ENCODE results near the gene CDK4.

The CDK4 gene

DNA sequence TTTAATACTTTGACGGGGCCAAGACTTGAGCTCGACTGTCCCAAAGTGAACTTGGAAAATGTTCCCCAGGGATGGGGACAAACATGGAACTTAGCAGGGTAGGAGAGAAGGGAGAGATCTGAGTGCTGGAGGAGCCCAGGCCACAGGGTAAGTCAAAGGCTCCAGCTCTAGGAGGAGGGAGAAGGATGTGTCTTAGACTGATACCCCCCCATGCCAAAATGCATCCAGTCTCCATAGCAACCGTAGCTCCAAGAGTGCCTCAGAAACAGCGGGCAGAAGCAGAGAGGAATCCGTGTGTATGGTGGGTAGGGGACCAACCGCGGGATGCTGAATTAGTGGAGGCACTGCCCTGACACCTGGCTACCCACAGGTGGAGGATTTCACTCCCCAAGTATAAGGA is 12.7 kb downstream of the CDK4 start:
- DNase-seq (ENCODE audit: low read depth) = no peak

DNA sequence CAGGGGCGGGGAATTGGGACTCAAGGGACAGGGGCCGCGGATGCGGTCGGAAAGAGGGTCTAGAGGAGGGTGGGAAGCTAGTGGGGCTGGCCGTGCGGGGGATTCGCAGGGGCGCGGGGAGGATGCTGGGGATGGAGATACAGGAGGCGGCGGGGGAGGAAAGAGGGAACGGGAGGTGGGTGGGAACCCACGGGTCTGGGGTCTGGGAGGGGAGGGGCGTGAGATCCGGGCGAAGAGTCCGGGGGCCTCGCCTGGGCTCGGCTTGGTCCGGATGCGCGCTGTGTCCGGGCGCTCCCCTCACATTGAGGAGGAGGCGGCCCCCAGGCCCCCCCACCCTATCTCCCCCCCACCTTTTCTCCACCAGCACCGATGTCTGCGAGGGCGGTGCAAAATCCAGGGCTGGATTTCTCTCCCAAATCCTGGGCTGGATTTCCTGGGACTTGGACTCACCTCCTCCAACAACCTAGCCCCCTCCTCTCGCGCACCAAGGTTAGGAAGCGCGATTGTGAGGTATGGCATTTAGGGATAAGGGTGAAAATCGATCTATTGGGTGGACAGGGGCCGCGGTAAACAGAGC is 13.4 kb downstream of the CDK4 start, which contains the start of gene AGAP2:
Gene AGAP2, minus strand, starts transcription at position 82 of the 577 bp plus-strand sequence. CDS start 496 bp downstream, outside the sequence.
- DNase-seq (ENCODE audit: low read depth) = no peak

GRCh38 chr12:57737467-57738460 is 14.3 kb downstream of the CDK4 start:
- no peak for DNase-seq (ENCODE audit: low read depth)

DNA sequence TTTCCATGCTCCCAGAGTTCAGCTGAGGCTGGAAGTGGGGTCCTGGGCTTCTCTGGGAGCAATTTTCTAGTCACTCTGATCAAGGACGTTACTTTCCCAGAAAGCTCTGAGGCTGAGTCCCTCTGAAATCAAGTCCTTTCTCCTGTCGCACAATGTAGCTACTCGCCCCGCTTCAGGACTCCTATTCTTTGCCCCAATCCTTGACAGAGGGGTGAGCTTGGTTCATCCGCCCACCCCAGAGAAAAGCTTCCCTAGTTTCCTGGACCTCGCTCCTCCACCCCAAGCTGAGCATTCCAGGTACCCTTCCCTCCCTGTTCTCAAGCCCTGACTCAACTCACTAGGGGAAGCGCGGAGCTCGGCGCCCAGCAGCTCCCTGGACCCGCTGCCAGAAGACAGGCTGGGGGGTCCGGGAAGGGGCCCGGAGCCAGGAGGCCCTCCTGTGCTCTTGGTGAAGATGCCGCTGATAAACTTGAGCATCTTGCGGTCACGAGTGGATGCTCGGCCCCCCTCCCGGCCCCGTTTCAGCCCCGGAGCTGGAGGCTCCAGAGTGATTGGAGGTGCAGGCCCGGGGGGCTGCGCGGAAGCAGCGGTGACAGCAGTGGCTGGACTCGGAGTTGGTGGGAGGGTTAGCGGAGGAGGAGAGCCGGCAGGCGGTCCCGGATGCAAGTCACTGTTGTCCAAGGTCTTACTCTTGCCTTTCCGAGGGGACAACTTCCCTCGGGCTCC is 15.2 kb downstream of the CDK4 start:
- no peak for DNase-seq (ENCODE audit: low read depth)

DNA sequence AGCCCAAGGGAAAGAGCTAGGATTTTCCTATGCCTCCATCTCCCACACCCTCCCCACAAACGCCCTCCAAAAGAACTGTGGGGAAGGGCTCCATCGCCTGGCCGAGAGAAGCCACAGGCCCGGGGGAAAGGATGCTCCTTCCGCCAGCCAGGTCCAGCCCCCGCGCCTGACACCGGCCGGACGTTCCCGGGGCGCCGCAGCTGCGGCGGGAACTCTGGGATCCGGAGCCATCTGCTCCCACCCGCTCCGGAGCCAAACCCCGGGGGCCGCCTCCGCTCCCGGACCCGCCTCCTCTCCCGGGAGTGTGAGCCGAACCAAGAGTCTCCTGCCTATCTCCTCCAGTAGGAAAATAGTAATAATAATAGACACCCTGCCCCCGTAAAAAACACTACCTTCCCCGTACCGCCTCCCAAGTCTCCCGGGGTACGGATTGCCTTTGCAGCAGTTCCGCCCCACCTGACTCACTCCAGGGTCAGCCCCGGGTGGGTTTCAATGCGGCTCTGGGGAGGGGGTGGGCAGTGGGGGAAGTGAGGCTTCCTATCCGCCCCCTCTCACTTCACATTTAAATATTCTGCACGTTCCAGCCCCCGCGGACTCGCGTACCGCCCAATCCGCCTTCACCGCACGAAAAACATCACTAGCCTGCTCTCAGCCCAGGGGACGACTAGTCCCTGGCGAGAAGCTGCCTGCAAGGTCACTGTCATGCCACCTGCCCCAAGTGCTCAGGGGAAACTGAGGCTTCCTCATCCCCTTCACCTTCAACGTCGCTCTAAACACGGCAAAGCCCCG is 16.0 kb downstream of the CDK4 start:
- no peak for DNase-seq (ENCODE audit: low read depth)

GRCh38 chr12:57735198-57735855 is 16.8 kb downstream of the CDK4 start:
- no peak for DNase-seq (ENCODE audit: low read depth)

DNA sequence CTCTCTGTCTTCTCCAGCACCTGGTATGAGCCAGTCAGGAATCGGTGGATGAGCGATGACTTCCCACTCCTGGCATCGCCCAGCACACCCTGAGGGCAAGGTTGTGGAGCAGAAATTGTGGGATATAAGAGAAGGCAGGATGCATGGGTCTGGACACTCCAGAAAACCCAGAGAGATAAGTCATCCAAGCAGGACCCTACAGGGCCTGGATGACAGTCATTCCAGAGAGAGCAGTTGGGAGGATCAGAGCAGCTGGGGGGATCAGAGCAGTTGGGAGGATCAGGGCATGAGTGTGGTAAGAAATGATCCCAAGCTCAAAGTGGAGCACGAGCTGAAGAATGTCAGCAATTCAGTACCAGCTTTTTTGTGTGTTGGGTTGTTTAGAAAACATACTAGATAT is 17.5 kb downstream of the CDK4 start:
- DNase-seq (ENCODE audit: low read depth) = no peak

- no peak for DNase-seq (ENCODE audit: low read depth)
Measured at GRCh38 chr12:57733928-57734327, 18.2 kb downstream of the CDK4 start.

- no peak for DNase-seq (ENCODE audit: low read depth)
Measured at GRCh38 chr12:57732726-57733593, 19.1 kb downstream of the CDK4 start.

DNA sequence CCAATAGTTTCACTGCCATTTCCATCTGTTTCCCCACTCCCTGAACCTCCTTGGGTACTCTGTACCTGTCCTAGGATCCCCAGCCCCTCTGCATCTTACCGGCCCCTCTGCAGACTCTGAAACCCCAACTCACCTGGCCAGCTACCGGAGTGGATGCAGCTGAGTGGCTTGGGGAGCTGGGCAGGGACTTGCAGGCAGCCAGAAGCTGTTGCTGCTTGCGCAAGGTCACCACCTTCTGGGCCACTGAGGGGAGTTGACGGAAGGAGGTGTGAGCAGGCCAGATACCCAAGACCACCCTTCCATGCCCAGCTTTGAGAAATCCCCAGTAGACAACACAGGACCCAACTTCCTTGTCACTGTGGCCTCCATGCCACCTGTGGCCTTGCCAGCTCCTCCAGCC is 19.8 kb downstream of the CDK4 start:
- no peak for DNase-seq (ENCODE audit: low read depth)

DNA sequence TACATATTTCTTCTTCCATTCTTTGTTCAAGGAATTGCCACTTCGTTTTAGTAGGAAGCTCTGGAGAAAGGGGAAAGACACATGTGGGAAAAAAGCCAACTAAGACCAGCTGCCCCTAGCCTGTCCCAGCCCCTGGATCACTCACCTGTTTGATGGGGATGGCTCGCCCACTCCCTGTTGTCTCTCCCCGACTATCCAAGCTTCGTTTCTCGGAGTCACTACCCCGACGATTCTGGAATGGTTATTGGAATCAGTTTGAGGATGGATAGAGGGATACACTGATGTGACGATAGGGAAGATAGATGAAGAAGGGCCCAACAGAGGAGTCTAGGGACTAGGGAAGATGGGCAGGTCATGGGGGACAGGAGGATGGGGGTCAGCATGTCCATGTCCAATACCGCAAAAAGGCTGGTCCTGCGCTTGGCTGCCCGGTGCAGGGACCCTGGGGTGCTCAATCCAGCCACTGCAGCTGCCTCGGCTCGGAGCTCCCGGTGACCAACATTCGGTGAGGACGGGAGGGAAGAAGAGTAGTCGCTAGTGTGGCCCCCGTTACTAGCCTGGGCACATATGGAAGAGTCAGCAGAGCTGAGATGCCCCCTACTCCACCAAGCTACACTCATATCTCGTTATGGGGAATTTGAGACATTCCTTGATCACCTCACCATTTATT is 20.6 kb downstream of the CDK4 start:
- no peak for DNase-seq (ENCODE audit: low read depth)

DNA sequence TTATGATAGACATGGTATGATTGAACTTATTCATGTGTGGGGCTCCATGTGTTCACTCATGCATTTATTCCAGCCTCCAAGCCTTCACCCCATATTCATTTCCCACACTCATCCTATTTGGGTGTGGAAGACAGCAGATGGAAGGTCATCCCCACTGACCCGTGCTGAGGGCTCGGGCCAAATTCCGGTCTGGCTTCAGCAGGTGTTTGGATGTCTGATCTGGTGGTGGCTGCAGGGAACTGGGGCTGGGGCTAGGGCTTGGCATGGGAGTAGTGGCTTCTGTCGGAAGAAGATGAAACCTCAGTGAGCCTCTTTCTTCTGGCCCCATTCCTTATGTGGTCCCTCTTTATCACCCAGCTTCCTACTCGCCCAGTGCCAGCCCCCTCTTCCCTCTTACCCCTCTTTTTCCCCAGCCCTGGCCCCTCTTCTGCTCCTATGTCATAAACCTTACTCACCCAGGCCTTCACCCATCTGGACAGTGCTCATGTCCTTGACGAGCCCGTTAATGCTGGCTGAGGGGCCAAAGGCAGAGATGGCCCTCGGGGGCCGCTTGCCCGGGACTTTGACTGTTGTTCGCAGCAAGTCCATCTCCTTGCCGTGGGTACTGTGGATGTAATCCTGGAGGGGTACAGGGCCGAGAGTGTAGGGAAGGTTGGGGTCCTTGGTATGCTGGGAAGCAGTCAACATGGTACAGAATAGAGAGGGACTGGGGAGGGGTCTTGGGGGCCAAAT is 21.6 kb downstream of the CDK4 start:
- no peak for DNase-seq (ENCODE audit: low read depth)

- no peak for DNase-seq (ENCODE audit: low read depth)
Measured at GRCh38 chr12:57729321-57729844, 22.7 kb downstream of the CDK4 start.

- DNase-seq (ENCODE audit: low read depth) = no peak
Measured at GRCh38 chr12:57727758-57728395, 24.2 kb downstream of the CDK4 start.

GRCh38 chr12:57726884-57727757 is 25.0 kb downstream of the CDK4 start:
- no peak for DNase-seq (ENCODE audit: low read depth)

DNA sequence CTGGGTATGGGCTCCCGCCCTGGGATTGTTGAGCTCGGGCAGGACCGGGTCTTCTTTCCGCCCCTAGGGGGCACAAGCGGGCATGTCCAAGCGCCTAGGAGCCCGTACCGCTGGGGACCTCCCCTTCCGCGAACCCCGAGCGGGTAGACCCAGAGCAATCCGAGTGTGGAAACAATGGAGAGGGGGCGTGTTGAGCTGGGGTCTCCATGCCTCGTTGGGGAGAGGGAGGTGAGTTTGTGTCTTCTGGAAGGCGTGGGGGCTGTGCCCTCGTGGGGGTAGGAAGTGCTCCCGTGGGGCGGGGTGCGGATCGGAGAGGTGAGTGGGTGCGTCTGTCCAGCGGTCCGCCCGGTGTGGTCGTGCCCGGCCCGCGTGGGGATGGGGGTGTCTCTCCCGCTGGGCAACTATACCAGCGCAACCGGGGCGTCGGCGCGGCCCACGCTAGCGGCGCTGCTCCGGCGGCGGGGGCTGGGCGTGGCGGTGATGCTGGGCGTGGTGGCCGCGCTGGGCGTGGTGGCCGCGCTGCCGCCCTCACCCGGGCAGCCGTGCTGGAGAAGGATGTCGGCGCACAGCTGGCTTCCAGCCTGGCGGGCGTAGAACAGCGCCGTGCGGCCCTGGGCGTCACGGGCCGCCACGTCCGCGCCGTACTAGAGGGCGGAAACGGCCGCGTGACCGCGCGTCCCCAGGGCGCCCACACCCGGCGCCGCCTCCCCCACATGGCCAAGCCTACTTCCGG is 25.8 kb downstream of the CDK4 start:
- no peak for DNase-seq (ENCODE audit: low read depth)

- no peak for DNase-seq (ENCODE audit: low read depth)
Measured at GRCh38 chr12:57725851-57726150, 26.3 kb downstream of the CDK4 start.

All from T follicular helper cell (primary cell).